GM21367 (cell line): ENCODE results near the gene TTC9.

Source experiments
- ATAC-seq: cut with Tn5 transposase; IDR thresholded peaks from one replicate; pipeline ENCODE4 v1.9.1; 2021; ENCODE audit not compliant: unreplicated experiment

TTC9 gene

DNA sequence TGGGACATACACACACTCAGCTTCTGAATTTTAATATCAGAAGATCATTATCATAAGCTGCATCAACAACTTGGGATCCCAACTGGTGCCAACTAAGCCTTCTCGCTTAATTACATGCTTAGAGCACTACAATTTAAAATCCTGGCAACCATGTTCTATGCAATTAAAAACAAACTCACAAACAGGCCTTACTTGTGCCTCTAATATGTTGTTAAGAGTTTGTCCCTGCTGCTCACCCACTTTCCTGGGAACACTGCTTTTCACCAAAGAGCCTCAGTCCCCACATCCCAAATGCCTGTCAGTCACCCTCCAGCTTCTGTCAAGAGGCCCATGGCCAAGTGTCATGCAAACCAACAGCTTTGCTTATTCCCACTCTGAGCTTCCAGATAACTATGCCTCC is 69.7 kb downstream of the TTC9 start:
- ATAC-seq: no peak

DNA sequence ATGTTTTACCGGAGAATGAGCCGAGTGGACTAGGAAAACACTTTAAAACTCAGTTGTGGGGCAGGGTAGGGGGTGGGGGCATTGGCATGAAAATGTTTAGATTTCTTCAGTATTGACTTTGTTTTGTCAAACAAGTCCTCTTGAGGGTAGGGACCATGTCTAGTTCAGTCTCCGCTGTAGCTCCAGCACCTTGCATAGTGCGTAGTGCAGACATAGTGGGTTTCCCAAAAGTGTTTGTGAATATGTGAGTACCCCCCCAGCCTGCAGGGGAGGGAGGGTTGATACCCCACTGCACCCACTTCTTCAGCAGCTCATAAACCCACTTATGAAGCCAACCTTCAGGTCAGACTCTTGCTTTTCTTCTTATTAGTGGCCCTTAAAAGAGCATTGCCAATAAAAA is 71.4 kb downstream of the TTC9 start:
- ATAC-seq: no peak

DNA sequence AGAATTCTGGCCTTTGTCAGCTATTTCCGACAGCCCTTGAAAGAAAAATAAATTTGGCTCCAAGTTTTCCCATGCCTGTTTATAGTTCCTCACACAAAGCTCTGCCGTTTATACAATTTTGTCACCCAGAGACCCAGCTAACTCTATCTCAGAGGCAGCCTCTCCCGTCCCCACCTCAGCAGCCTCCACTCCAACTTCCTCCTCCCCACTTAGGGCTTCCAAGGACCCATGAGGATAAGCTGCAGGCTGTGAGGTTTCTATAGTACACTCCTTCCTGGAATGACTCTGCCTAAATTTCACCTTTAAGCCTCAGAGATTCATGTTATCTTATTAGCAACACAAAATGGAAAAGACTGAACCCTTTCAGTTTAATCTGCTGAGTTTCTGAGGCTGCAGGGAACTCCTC is 71.8 kb downstream of the TTC9 start:
- no peak for ATAC-seq

DNA sequence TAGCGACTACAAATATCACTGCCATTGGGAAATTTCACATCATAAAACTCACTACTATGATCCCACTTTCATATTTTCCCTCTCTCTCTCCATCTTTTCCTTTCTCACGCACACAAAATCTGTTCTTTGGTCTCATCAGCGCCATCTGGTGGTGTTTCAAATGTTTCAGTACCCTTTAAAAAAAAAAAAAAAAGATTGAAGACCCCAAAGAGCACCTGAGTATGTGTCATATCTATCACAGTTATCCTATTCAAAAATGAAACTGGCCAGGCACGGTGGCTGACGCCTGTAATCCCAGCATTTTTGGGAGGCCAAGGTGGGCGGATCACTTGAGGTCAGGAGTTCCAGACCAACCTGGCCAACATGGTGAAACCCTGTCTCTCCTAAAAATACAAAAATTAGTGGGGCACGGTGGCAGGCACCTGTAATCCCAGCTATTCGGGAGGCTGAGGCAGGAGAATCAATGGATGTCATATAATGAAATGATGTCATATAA is 72.4 kb downstream of the TTC9 start:
- no peak for ATAC-seq

DNA sequence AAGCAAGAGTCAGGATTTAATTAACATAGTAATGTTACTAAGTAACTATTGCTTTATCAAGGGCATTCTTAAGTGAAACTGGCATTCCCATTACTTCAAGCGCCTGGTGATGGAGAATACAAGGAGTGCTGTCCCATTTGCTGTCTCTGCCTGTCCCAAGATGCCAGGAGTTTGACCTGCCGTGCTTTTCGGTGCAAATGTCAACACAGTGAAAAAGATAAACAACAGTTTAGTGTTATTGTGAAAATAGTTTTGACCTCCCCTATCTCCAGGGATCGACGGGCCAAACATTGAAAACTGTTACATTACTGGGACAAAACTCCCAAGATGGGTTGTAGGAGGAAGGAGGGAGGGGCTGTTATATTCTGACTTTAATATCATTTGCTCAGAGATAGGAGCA is 74.8 kb downstream of the TTC9 start:
- no peak for ATAC-seq

DNA sequence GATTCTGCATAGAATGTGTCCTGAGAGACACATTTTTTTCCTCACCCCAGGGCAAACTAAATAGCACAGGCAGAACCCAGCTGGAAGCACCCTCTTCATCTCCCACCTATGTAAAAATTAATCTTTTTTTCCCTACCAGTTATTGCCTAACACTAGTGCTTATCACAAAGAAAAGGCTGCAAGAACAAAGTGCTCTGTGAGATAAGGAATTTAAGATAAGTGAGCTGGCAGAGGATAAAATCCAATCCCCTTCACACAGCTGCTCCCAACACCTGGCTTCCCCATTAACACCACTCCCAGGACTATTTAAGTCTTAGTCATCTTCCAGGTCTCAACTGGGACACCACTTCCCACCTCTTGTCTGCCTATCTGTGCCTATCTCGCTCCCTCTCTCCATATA is 75.2 kb downstream of the TTC9 start:
- no peak for ATAC-seq

- ATAC-seq: no peak
Observed at GRCh38 chr14:70718383-70719118, 76.8 kb downstream of the TTC9 start.

DNA sequence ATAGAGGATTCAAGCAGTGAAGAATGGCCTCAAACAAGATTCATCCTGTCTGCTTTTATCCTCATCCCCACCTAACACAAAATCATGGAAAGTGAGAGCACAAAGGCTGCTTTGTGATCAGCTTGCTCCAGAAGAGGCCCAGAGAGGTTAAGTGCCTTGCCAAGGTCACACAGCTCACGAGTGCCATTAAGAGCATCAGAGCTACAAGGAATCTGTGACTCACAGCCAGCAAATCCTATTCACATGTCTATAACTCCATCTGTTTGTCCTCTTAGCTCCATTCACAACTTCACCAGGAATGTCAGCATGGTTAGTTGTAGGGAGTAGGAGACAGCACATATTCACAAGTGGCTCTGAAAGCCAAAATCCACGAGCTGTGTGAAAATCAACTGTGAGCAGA is 79.8 kb downstream of the TTC9 start:
- ATAC-seq: no peak

GRCh38 chr14:70722418-70722817 is 80.7 kb downstream of the TTC9 start:
- ATAC-seq: no peak

DNA sequence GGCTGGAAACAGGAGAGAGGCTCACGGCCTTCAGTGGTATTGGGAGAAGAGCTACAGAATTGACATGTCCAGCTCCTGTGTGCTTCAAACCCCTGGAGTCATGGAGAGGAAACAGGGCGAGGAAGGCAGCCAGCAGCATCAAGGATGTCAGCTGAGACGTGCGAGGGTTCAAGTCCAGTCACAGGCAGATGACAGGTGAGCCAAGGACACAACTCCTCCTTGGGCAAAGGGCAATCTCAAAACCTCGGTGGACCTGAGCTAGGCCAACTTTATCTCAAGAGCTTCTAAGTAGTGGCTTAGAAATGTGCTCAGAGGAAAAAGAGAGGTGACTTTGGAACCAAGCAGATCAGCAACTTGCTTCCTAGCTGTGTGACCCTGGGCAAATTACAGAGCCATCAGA is 81.6 kb downstream of the TTC9 start:
- ATAC-seq: no peak

DNA sequence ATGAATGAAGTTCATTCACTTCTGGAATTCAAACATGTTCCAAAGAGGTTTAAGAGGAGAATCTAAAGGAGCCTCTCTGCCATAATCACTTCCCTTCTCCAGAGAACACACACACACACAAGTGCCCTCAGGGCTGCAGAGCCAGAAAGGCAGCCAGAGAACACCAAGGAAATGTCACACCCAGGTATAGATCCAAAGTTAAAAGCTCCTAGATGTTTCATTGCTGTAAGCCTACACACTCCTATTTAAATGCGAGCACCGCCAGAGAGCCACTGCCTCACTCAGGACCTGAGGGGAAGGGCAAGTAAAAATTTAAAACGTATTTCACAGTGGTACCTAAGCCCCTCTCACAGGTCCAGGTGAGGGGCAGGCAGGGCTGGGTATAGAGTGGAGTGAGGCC is 82.4 kb downstream of the TTC9 start:
- ATAC-seq: no peak

- no peak for ATAC-seq
Observed at GRCh38 chr14:70724944-70725343, 83.2 kb downstream of the TTC9 start.
